OCI-LY3 (cell line): Measurements from ENCODE around the gene MFSD6.

Experiments used
- CTCF ChIP-seq: fragments of 200-600, 300-600 bp; sonication (generic); IDR thresholded peaks from 2 replicates; pipeline ENCODE4 v1.5.1; 2014; ENCODE audit warnings: antibody characterized with exemption, low read length, low read depth
- EZH2phosphoT487 ChIP-seq: fragments of 200-600 bp; shearing (Covaris generic); IDR thresholded peaks from 2 replicates; pipeline ENCODE4 v1.6.1; 2018; ENCODE audit warnings: antibody characterized with exemption, mixed run types, low read depth

- TF ChIP-seq CTCF (no peak), EZH2phosphoT487 (no peak)
Observed at GRCh38 chr2:190533175-190533967, 125.2 kb downstream of the MFSD6 start.
